Activated CD4-positive, alpha-beta T cell treated with anti-CD3 and anti-CD28 coated beads for 36 hours (primary cell): Measurements from ENCODE around the gene CTCF. TPM values are rescaled to one million over a fixed set of nuclear protein-coding genes. Genes with fewer than 3 reads are reported as not detected.

ENCODE experiments used
- ATAC-seq: fragments of 200-7000 bp; cut with Tn5 transposase; one replicate; pipeline ENCODE4 v1.10.0; 2021; ENCODE audit warnings: mild to moderate bottlenecking, moderate library complexity
- CTCF ChIA-PET: fragments of 350-600 bp; sonication (Branson Sonifier 250); formaldehyde crosslinking; loops from one replicate; lab custom pipeline; 2021; ENCODE audit warnings: antibody characterized with exemption; lab: Charles Lee
- POLR2A ChIA-PET: fragments of 350-600 bp; sonication (Branson Sonifier 250); formaldehyde crosslinking; loops from one replicate; lab custom pipeline; 2021; ENCODE audit warnings: antibody characterized with exemption, inconsistent platforms; lab: Charles Lee
- DNase-seq: peaks from one replicate; pipeline ENCODE4 v3.0.0-alpha.2; 2020
- H3K27ac Mint-ChIP-seq: one replicate; pipeline ENCODE4 v1.8.0; 2021; ENCODE audit warnings: mixed read lengths
- H3K27me3 Mint-ChIP-seq: one replicate; pipeline ENCODE4 v1.8.0; 2021; ENCODE audit warnings: mixed read lengths
- H3K36me3 Mint-ChIP-seq: one replicate; pipeline ENCODE4 v1.8.0; 2021; ENCODE audit warnings: low read depth, mixed read lengths
- H3K4me1 Mint-ChIP-seq: one replicate; pipeline ENCODE4 v1.8.0; 2021; ENCODE audit warnings: mixed read lengths
- H3K4me3 Mint-ChIP-seq: one replicate; pipeline ENCODE4 v1.8.0; 2021; ENCODE audit warnings: mild to moderate bottlenecking, moderate library complexity, mixed read lengths
- H3K9me3 Mint-ChIP-seq: one replicate; pipeline ENCODE4 v1.8.0; 2021; ENCODE audit warnings: low read depth, mixed read lengths
- intact Hi-C, 2 experiments: fragments of 100-400 bp; cut with DNase I in 1 of 2; cut with micrococcal nuclease in 1 of 2; formaldehyde crosslinking; loops; one replicate each; pipeline versions ENCODE4 v1.14.2 to v1.15.1; 2022 to 2024; cut with DNase I, micrococcal nuclease
- total RNA-seq, 2 experiments: library from RNA; stranded (reverse); gene quantifications; one replicate each; pipeline ENCODE4 v1.2.3, GENCODE V29; 2021

Gene CTCF
- total RNA-seq, 2 experiments from 2014 or later = 51.0 to 66.4 TPM

DNA sequence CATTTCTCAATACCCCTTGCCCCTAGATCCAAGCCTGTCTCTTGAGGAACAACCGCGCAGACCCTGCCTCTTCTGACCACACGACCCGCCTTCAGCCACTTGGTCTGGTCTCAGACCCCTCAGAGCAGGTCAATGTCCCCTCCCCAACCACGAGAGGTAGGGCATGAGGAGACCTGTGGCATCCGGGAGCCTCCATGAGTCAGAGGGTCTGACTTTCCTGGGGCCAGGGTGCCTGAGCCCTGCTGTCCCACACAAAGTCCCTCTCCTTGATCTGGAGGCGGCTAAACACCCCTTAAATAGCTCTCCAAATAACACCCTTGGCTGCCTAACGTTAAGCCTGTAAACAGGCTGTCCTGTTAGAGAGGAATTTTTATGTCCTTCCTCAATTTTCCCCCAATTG lies 87.7 kb downstream of the CTCF start:
- Mint-ChIP-seq H3K9me3 (no peaks in the 10 kb centered on the region), H3K36me3 (peaks cover 42% of the 10 kb centered on the region), H3K27ac (no peak overlapping the region), H3K4me3 (no peak overlapping the region), H3K27me3 (no peaks in the 10 kb centered on the region), H3K4me1 (peaks cover 10% of the 10 kb centered on the region)
- intact Hi-C loops = no loop called here
- DNase-seq (no peak), ATAC-seq (no peak)
- ChIA-PET POLR2A (interaction anchor here (1.8 kb wide), 1 partner anchor 10 kb away, joined by 6 read pairs; the partner anchor contains the start of genes ACD and PARD6A), CTCF (interaction anchor here (2.1 kb wide), 1 partner anchor 88 kb away, joined by 7 read pairs; the partner anchor contains the start of gene CTCF)

DNA sequence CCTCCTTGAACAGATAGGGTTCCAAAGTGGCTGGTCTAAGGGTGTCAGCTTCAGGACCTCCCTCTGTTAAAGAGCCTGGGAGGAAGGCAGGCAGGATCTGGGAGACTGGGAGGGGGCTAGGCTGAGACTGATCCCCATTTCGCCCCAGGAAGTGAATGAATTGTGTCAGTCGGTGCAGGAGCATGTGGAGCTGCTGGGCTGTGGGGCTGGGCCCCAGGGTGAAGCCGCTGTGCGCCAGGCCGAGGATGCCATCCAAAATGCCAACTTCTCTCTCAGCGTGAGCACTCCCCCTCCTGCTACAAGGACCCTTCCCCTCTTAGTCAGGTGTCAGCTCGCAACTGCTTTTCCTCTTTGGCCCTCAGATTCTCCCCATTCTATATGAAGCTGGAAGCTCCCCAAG lies 88.7 kb downstream of the CTCF start:
- ChIA-PET CTCF (interaction anchor here (1.0 to 2.6 kb wide), 4 partner anchors 11 to 130 kb away, joined by 3 to 12 read pairs (median 5); no protein-coding TSS in a partner anchor), POLR2A (interaction anchor here (1.8 kb wide), 1 partner anchor 9 kb away, joined by 6 read pairs; the partner anchor contains the start of genes ACD and PARD6A)
- no peaks in the 10 kb centered on the region for H3K9me3 Mint-ChIP-seq
- H3K27ac Mint-ChIP-seq = no peak overlapping the region
- ATAC-seq (no peak), DNase-seq (no peak)
- no peaks in the 10 kb centered on the region for H3K27me3 Mint-ChIP-seq
- H3K4me3 Mint-ChIP-seq = no peak overlapping the region
- H3K4me1 Mint-ChIP-seq = peaks cover 8% of the 10 kb centered on the region
- peaks cover 47% of the 10 kb centered on the region for H3K36me3 Mint-ChIP-seq
- intact Hi-C loops = no loop called here

DNA sequence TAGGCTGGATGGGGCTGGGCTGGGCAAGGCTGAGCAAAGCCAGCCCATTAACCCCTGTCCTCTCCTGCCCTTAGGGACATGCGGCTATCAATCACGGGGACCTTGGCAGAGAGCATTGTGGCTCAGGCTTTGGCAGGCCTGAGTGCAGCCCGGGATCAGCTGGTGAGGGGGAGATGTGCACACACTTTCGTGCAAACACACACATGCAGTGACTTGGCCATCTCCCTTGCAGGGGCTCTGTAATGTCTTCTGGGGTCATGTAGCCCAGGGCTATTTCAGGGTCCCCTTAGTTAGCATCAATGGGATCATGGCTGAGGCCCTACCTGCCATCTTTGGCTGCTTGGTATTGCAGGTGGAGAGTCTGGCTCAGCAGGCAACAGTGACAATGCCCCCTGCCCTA lies 89.5 kb downstream of the CTCF start:
- no peak overlapping the region for H3K4me3 Mint-ChIP-seq
- ATAC-seq = no peak
- H3K27ac Mint-ChIP-seq = no peak overlapping the region

DNA sequence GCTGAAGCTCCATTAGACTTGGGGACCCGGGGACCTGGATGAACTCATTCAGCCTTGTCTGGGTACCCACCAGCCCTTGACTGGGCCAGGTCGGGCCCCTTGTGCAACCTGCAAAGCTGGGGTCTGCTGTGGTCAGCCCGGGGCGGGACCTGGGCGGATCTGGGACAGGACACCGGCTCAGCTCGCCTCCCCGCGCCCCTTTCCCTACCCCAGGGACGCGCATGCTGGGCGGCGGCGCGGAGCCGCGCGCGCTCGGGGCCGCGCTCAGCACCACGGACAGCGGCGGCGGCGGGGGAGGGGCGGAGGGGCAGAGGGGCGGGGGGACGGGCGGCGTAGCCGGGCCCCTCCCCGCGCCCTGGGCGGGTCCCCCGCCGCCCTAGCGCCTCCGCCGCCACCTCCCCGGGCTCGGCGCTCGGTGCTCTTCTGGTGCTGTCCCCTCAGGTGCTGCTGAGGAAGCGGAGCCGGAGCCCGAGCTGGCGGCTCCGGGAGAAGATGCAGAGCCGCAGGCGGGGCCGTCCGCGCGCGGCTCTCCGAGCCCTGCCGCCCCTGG lies 90.3 kb downstream of the CTCF start:
- DNase-seq (no peak), ATAC-seq (no peak)
- H3K4me3 Mint-ChIP-seq = no peak overlapping the region
- H3K9me3 Mint-ChIP-seq = no peaks in the 10 kb centered on the region
- peaks cover 41% of the 10 kb centered on the region for H3K36me3 Mint-ChIP-seq
- intact Hi-C loops = no loop called here
- ChIA-PET POLR2A (no interaction called here), CTCF (interaction anchor here (0.8 to 2.6 kb wide), 4 partner anchors 10 to 106 kb away, joined by 3 to 12 read pairs (median 3); no protein-coding TSS in a partner anchor)
- H3K27ac Mint-ChIP-seq = no peak overlapping the region
- peaks cover 2% of the 10 kb centered on the region for H3K4me1 Mint-ChIP-seq
- H3K27me3 Mint-ChIP-seq = no peaks in the 10 kb centered on the region

More for the DNA sequence above, 89.5 kb downstream of the CTCF start:
- H3K4me1 Mint-ChIP-seq = peaks cover 2% of the 10 kb centered on the region
- peaks cover 46% of the 10 kb centered on the region for H3K36me3 Mint-ChIP-seq
- no peak for DNase-seq
- H3K27me3 Mint-ChIP-seq = no peaks in the 10 kb centered on the region
- POLR2A ChIA-PET = interaction anchor here (1.8 kb wide), 1 partner anchor 8 kb away, joined by 6 read pairs; the partner anchor contains the start of genes ACD and PARD6A
- no peaks in the 10 kb centered on the region for H3K9me3 Mint-ChIP-seq
- CTCF ChIA-PET = interaction anchor here (0.8 to 2.6 kb wide), 6 partner anchors 11 to 131 kb away, joined by 3 to 12 read pairs (median 3); no protein-coding TSS in a partner anchor
- intact Hi-C loops = no loop called here

DNA sequence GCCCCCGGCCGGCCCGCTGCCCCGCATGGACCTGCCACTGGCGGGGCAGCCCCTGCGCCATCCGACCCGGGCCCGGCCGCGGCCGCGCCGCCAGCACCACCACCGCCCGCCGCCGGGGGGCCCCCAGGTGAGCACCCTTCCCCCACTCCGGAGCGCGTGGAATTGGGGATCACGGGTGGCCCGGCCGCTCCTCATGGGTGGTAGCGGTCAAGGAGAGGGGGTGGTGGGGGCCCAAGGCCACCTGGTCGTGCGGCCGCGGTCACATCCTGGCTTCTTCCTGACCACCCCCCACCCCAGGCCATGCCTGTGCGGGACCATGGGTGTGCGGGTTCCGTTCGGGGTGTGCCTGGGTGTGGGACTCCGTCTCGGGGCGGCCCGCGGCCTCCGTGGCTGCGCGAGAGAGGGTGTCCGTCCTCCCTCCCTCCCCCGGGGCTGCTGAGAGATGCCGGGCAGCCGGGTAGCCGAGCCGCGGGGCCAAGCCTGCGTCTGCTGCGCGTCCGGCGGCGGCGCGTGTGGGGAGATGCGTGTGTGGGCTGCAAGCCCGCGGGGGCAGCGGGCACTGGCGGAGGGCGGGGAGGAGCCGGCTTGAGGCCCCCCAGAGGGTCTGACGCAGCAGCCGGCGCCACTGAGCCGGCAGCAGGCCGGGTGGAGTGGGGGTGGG lies 90.9 kb downstream of the CTCF start:
- Mint-ChIP-seq H3K27ac (no peak overlapping the region), H3K4me3 (no peak overlapping the region), H3K9me3 (no peaks in the 10 kb centered on the region), H3K27me3 (no peaks in the 10 kb centered on the region), H3K36me3 (peaks cover 44% of the 10 kb centered on the region), H3K4me1 (peaks cover 5% of the 10 kb centered on the region)
- POLR2A ChIA-PET = no interaction called here
- no peak for ATAC-seq
- CTCF ChIA-PET = no interaction called here
- no peak for DNase-seq
- intact Hi-C loops = no loop called here

DNA sequence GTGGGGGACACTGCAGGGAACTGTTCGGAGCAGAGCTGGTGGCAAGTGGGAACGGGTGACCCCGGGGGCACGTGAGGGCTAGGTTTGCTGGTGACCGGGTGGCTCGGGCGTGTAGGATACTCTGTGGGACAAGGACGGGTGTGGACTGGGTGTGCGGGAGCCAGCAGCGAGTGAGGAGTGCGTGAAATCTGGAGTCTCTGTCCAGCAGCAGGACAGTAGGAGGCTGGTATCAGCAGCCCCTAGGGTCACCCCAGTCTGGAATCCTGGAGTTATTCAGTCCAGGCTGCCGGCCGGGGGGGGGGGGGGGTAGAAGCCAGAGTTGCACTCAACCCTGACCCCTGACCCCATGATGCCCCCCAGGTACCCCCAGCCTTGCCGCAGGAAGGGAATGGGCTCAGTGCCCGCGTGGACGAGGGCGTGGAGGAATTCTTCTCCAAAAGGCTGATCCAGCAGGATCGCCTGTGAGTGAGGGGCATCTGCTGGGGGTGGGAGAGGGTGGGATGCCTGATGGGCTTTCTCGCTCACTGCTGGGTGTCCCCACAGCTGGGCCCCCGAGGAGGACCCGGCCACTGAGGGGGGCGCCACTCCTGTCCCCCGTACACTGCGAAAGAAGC lies 91.6 kb downstream of the CTCF start:
- ChIA-PET CTCF (no interaction called here), POLR2A (no interaction called here)

DNA sequence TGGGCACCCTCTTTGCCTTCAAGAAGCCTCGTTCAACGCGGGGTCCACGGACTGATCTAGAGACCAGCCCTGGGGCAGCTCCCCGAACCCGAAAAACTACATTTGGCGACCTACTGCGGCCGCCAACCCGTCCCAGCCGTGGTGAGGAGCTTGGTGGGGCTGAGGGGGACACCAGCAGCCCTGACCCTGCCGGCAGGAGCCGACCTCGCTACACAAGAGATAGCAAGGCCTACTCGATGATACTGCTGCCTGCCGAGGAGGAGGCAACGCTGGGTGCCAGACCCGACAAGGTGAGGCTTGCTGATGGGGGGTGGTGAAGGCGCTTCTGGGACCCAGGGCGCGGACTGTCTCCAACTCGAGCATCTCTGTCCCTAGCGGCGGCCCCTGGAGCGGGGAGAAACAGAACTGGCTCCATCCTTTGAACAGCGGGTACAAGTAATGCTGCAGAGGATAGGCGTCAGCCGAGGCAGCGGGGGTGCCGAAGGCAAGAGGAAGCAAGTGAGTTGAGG lies 92.1 kb downstream of the CTCF start:
- CTCF ChIA-PET = no interaction called here
- POLR2A ChIA-PET = interaction anchor here (0.6 kb wide), 1 partner anchor 620 kb away, joined by 3 read pairs; no protein-coding TSS in a partner anchor
- H3K27ac Mint-ChIP-seq = no peak overlapping the region

More for the DNA sequence above, 91.6 kb downstream of the CTCF start:
- ATAC-seq = no peak
- Mint-ChIP-seq H3K9me3 (no peaks in the 10 kb centered on the region), H3K27ac (no peak overlapping the region), H3K27me3 (no peaks in the 10 kb centered on the region), H3K4me3 (no peak overlapping the region), H3K36me3 (peaks cover 44% of the 10 kb centered on the region), H3K4me1 (peaks cover 11% of the 10 kb centered on the region)
- no peak for DNase-seq
- intact Hi-C loops = no loop called here

DNA sequence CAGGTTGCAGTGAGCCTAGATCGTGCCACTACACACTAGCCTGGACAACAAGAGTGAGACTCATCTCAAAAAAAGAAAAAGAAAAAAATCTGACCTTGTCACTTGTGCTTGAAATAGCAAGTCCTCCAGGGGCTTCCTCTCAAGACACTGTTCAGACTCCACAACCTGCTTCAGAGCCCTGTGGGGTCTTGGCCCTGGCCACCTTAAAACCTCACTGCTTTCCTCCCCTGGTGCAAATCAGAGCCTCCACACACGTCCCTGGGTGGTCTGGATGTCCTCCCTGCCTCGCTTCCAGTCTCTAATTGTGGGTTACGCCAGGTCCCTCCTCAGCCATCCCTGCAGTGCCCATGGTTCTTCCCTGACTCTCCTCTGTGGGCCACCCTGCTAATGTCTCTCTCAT lies 93.0 kb downstream of the CTCF start:
- H3K9me3 Mint-ChIP-seq = no peaks in the 10 kb centered on the region
- no peaks in the 10 kb centered on the region for H3K27me3 Mint-ChIP-seq
- H3K4me3 Mint-ChIP-seq = no peak overlapping the region
- no peak for ATAC-seq
- CTCF ChIA-PET = interaction anchor here (1.2 kb wide), 1 partner anchor 108 kb away, joined by 3 read pairs; no protein-coding TSS in a partner anchor
- no peak overlapping the region for H3K27ac Mint-ChIP-seq
- peaks cover 14% of the 10 kb centered on the region for H3K4me1 Mint-ChIP-seq
- peaks cover 41% of the 10 kb centered on the region for H3K36me3 Mint-ChIP-seq
- POLR2A ChIA-PET = no interaction called here
- no peak for DNase-seq
- intact Hi-C loops = no loop called here

More for the DNA sequence above, 92.1 kb downstream of the CTCF start:
- Mint-ChIP-seq H3K36me3 (peaks cover 44% of the 10 kb centered on the region), H3K27me3 (no peaks in the 10 kb centered on the region), H3K4me1 (peaks cover 14% of the 10 kb centered on the region), H3K4me3 (no peak overlapping the region), H3K9me3 (no peaks in the 10 kb centered on the region)
- intact Hi-C loops = no loop called here
- DNase-seq (no peak), ATAC-seq (no peak)

DNA sequence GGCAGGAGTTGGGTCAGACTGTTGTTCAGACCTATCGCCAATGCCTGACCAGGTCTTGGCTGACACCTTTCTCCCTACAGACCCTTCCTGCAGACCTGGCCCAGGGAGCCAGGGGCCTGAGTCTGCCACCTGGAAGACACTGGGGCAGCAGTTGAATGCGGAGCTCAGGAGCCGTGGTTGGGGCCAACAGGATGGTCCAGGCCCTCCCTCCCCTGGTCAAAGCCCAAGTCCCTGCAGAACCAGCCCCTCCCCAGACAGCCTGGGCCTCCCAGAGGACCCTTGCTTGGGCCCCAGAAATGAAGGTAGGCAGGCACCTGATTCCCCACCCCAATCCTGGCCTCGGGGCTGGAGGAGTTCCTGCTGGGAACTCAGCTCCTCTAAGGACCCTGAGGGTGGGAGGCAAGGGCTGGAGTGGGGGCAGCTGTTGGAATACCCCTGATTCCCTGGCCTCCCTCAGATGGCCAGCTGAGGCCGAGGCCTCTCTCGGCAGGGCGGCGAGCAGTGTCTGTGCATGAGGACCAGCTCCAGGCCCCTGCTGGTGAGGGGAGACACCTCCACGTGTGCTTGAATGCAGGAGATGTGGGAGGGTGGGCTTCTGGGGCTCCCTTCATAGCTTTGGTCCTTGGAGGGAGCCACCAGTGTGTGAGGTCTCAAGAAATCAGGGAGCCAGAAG lies 94.2 kb downstream of the CTCF start:
- H3K36me3 Mint-ChIP-seq = peaks cover 35% of the 10 kb centered on the region
- POLR2A ChIA-PET = interaction anchor here (0.8 kb wide), 1 partner anchor 11 kb away, joined by 3 read pairs; no protein-coding TSS in a partner anchor
- H3K9me3 Mint-ChIP-seq = no peaks in the 10 kb centered on the region
- intact Hi-C loops = no loop called here
- no peak overlapping the region for H3K4me3 Mint-ChIP-seq
- no peaks in the 10 kb centered on the region for H3K27me3 Mint-ChIP-seq
- ATAC-seq (no peak), DNase-seq (no peak)
- H3K27ac Mint-ChIP-seq = no peak overlapping the region
- H3K4me1 Mint-ChIP-seq = peaks cover 18% of the 10 kb centered on the region
- CTCF ChIA-PET = interaction anchor here (1.2 to 7.4 kb wide), 2 partner anchors 12 to 110 kb away, joined by 3 to 77 read pairs; partner anchors contain the start of gene CARMIL2

DNA sequence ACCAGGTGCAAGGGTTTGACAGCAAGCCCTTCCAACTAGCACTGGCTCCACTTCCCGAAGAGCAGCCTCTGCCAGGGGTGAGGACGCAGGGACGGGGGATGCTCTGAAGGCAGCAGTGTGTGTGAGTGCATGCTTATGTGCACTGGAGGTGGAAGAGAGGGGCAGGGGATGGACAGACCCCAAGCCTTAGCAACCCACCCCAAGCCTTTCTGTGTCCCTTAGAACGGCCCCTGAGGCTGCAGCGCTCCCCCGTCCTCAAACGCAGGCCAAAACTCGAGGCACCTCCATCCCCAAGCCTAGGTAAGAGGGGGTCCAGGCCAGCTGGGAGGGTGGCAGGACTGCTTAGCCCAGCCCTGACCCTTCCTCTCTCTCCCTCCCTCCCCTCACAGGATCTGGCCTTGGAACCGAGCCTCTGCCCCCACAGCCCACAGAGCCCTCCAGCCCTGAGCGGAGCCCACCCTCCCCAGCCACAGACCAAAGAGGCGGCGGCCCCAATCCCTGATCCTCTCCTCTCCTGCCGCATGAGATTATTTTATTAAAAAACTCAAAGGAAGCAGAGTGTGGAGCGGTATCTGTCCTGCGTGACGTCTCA lies 94.8 kb downstream of the CTCF start:
- no peak overlapping the region for H3K27ac Mint-ChIP-seq
- no peaks in the 10 kb centered on the region for H3K9me3 Mint-ChIP-seq
- ATAC-seq (no peak), DNase-seq (no peak)
- H3K4me1 Mint-ChIP-seq = peaks cover 16% of the 10 kb centered on the region
- intact Hi-C loops = no loop called here
- H3K4me3 Mint-ChIP-seq = no peak overlapping the region
- no peaks in the 10 kb centered on the region for H3K27me3 Mint-ChIP-seq
- H3K36me3 Mint-ChIP-seq = peaks cover 34% of the 10 kb centered on the region
- ChIA-PET CTCF (interaction anchor here (0.7 to 7.4 kb wide), 5 partner anchors 10 to 136 kb away, joined by 4 to 77 read pairs (median 11); partner anchors contain the start of gene CARMIL2), POLR2A (interaction anchor here (0.8 kb wide), 1 partner anchor 12 kb away, joined by 3 read pairs; no protein-coding TSS in a partner anchor)
